Osteoblast (primary cell): ENCODE results near the gene DMXL2. TPM values are rescaled to one million over a fixed set of nuclear protein-coding genes. Genes with fewer than 3 reads are reported as not detected.
A peak's percentile ranks its signal among the peaks of the same experiment; 100 is the strongest.

Experiments
- DNase-seq: peaks from one replicate; pipeline ENCODE4 v3.0.0; 2011; ENCODE audit warnings: low spot score, mixed read lengths; ENCODE audit not compliant: insufficient read length; ENCODE audit errors: missing footprints
- H2AFZ ChIP-seq: 2 replicates; pipeline ENCODE4 v1.6.0; 2011; ENCODE audit warnings: mild to moderate bottlenecking, low read length
- H3K27ac ChIP-seq: 2 replicates; pipeline ENCODE4 v1.5.1; 2011; ENCODE audit warnings: mild to moderate bottlenecking, low read depth, low read length, moderate library complexity
- H3K27me3 ChIP-seq: 2 replicates; pipeline ENCODE4 v1.6.0; 2012; ENCODE audit warnings: mild to moderate bottlenecking, control low read depth, inconsistent platforms, low read length, moderate library complexity; ENCODE audit not compliant: insufficient read depth
- H3K36me3 ChIP-seq: 2 replicates; pipeline ENCODE4 v1.5.1; 2011; ENCODE audit warnings: mild to moderate bottlenecking, low read length, control low read depth, moderate library complexity; ENCODE audit not compliant: insufficient read depth
- H3K4me1 ChIP-seq: 2 replicates; pipeline ENCODE4 v1.5.1; 2011; ENCODE audit warnings: mild to moderate bottlenecking, low read length, control low read depth, moderate library complexity; ENCODE audit not compliant: insufficient read depth
- H3K4me2 ChIP-seq: 2 replicates; pipeline ENCODE4 v1.6.0; 2011; ENCODE audit warnings: mild to moderate bottlenecking, low read length; ENCODE audit not compliant: insufficient read depth
- H3K4me3 ChIP-seq: fragments of 200-600 bp; sonication (generic); 3 replicates; pipeline ENCODE4 v1.5.1; 2012; ENCODE audit warnings: mild to moderate bottlenecking, low read length, inconsistent platforms; ENCODE audit not compliant: insufficient read depth
- H3K79me2 ChIP-seq: 2 replicates; pipeline ENCODE4 v1.6.0; 2012; ENCODE audit warnings: mild to moderate bottlenecking, low read length, control low read depth, inconsistent platforms; ENCODE audit not compliant: insufficient read depth
- H3K9me3 ChIP-seq: 2 replicates; pipeline ENCODE4 v1.5.1; 2011; ENCODE audit warnings: low read depth, low read length, control low read depth
- H4K20me1 ChIP-seq: 2 replicates; pipeline ENCODE4 v1.6.0; 2012; ENCODE audit warnings: mild to moderate bottlenecking, low read length, control low read depth; ENCODE audit not compliant: insufficient read depth
- total RNA-seq: library from RNA; depleted of rRNA; stranded (reverse); fragments of >200 nt; gene quantifications from 2 replicates; pipeline ENCODE4 v1.2.3, GENCODE V29; 2012
- TF ChIP-seq, protein P1 (sequence below): IDR thresholded peaks from 2 replicates; pipeline ENCODE4 v1.5.1; 2011; ENCODE audit warnings: mild to moderate bottlenecking, low read depth, low read length, moderate library complexity; ENCODE audit errors: extremely low read depth

DMXL2 gene
- total RNA-seq, 1 donor, result 37.3 TPM

DNA sequence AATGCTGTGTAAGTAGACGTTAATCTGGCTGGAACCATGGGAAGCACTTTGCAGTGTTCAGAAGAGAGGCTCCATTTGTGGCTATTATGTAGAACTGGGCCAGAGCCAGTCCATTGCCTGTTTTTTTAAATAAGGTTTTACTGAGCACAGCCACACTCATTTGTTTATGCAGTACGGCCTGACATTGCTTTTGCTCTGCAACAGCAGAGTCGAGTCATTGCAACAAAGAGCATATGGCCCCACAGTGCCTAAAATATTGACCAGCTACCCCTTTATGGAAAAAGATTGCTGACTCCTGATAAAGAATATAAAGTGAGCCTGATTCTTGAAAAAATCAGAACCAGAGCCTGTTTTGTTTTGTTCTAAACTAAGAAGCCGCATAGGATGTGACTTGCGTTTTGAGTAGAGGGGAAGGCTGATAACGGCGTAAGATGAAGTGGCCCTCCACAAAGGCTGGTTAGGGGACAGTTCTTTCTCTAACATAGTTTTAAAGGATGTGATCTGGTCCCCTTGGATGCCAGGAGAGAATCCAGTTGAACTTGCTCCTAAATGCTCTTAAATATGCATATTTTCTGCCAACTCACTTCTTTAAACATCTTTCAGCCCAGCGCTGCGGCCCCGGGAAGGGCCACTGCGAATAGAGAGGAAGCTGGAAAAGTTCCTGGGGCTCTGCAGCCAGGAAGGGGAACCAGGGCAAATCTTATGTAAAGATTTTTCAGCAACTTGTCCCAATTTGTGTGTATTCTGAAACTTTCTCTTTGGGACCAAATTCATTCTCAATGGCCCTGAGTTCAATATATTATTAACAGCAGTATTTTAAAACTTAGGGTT, 216.7 kb downstream of the DMXL2 start:
- Histone ChIP-seq H3K4me3 (no peak overlapping the region), H3K4me1 (no peaks in the 10 kb centered on the region), H3K27ac (no peak overlapping the region), H3K4me2 (no peak overlapping the region), H3K27me3 (peaks cover 7% of the 10 kb centered on the region), H3K36me3 (no peaks in the 10 kb centered on the region), H2AFZ (no peak overlapping the region), H3K79me2 (no peaks in the 10 kb centered on the region), H3K9me3 (no peaks in the 10 kb centered on the region), H4K20me1 (no peaks in the 10 kb centered on the region)
- TF ChIP-seq, protein P1, sequence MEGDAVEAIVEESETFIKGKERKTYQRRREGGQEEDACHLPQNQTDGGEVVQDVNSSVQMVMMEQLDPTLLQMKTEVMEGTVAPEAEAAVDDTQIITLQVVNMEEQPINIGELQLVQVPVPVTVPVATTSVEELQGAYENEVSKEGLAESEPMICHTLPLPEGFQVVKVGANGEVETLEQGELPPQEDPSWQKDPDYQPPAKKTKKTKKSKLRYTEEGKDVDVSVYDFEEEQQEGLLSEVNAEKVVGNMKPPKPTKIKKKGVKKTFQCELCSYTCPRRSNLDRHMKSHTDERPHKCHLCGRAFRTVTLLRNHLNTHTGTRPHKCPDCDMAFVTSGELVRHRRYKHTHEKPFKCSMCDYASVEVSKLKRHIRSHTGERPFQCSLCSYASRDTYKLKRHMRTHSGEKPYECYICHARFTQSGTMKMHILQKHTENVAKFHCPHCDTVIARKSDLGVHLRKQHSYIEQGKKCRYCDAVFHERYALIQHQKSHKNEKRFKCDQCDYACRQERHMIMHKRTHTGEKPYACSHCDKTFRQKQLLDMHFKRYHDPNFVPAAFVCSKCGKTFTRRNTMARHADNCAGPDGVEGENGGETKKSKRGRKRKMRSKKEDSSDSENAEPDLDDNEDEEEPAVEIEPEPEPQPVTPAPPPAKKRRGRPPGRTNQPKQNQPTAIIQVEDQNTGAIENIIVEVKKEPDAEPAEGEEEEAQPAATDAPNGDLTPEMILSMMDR, result no peak
- DNase-seq, result no peak

DNA sequence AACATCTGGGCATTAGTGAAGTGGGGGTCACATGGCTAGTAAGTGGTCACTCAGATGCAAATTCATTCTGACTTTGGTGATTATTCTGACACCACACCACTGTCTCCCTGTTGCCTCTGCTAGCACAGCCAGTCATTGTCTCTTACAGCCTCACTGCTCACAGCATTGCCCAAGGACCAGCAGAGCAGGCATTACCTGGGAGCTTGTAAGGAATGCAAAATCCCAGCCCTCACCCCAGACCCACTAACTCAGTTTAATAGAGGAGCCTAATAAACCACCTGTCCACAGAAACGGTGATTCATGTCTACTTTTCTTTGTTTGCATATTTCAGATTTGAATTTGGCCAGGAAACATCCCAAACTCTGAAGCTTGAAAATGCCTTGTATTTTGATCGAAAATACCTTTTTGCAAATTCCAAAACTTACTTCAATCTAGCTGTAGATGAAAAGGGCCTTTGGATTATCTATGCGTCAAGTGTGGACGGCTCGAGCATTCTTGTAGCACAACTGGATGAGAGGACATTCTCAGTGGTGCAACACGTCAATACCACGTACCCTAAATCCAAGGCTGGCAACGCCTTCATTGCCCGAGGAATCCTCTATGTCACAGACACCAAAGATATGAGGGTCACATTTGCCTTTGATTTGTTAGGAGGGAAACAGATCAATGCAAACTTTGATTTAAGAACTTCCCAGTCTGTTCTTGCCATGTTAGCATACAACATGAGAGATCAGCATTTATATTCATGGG, 218.4 kb downstream of the DMXL2 start:
- Histone ChIP-seq H3K79me2 (no peaks in the 10 kb centered on the region), H4K20me1 (no peaks in the 10 kb centered on the region), H3K4me1 (no peaks in the 10 kb centered on the region), H3K4me3 (no peak overlapping the region), H3K4me2 (no peak overlapping the region), H3K36me3 (no peaks in the 10 kb centered on the region), H2AFZ (no peak overlapping the region), H3K27ac (no peak overlapping the region), H3K9me3 (no peaks in the 10 kb centered on the region), H3K27me3 (peaks cover 10% of the 10 kb centered on the region)
- TF ChIP-seq, protein P1, result no peak
- no peak for DNase-seq

DNA sequence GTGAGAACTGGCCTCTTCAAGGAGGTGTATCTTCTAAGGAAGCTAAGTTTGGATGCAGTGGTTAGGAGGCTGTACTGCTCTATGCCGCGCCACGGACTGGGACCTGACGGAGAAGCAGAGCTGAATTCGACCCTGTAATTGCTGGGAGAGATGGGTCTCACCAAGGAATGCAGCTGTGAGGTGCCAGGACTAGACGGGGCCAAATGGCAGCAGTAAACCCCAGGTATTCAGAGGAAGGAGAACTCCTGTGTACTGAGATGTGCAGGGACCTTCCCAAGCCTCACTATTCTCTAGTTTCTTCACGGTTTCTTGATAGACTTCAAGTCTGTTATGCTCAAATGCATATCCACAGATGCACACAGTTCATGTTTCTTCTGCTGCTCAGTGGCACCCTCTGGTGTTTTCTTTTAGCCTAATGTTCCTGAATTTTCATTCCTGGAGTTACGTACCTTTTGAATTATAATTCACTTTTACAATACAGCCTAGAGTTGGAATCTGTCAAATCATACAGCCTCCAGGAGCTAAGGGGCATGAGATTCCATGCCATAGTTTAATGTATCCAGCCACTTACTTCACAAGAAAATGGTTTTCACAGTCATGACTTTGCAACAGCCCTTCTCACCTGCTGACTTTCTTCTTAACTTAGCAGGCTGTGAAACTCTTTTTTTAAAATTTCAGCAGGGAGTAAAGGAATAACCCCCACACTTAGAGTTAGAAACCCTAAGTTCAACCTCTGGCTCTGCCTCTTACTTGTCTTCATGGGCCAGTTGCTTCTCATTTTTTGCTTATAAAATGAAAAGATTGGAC, 219.3 kb downstream of the DMXL2 start:
- Histone ChIP-seq H3K4me2 (no peak overlapping the region), H3K4me3 (no peak overlapping the region), H3K79me2 (no peaks in the 10 kb centered on the region), H2AFZ (no peak overlapping the region), H3K9me3 (no peaks in the 10 kb centered on the region), H3K27ac (no peak overlapping the region), H4K20me1 (no peaks in the 10 kb centered on the region), H3K27me3 (peaks cover 18% of the 10 kb centered on the region), H3K4me1 (no peaks in the 10 kb centered on the region), H3K36me3 (no peaks in the 10 kb centered on the region)
- TF ChIP-seq, protein P1, result peak; percentile 77
- DNase-seq, result peak; percentile 86
